Measurements from ENCODE around the gene PTK7. TPM values are rescaled to one million over a fixed set of nuclear protein-coding genes. Genes with fewer than 3 reads are reported as not detected.

Gene PTK7
- total RNA-seq, 1 experiment from 2014 or later, result 106 TPM

DNA sequence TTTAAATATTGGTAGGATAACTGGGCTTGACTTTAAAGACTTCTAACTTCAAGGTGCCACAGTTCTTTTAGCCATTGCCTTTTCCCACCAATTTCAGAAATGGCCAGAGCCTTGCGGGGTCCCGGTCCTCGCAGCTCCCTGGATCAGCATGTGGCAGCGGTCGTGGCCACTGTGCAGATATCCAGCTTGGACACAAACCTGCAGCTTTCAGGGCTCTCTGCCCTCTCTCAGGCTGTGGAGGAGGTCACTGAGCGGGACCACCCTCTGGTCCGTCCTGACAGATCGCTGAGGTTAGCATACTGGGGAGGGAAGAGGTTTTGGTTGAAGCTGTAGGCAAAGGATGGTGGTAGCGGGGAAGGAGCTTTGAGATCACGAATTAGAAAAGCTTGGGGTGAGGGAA lies 112.3 kb downstream of the PTK7 start:
- Histone ChIP-seq H3K4me3 (no peak overlapping the region), H3K4me2 (no peak overlapping the region), H3K4me1 (replicated peaks; ENCODE audit: insufficient read depth) (0 out of 2 replicates have a peak, but pooled peaks cover under 1% of the 10 kb centered on the region), H4K20me1 (ENCODE audit: insufficient read depth) (no peaks in the 10 kb centered on the region), H3K9me3 (ENCODE audit: insufficient read depth, low read depth) (no peaks in the 10 kb centered on the region), H3F3A (ENCODE audit: insufficient read depth, low read depth) (peaks cover 12% of the 10 kb centered on the region; the same call in 1 of the 2 replicates), H2AFZ (no peak overlapping the region), H3K27ac (no peak overlapping the region), H3K36me3 (ENCODE audit: low read depth) (peaks cover 6% of the 10 kb centered on the region; the same call in 1 of the 2 replicates), H3K27me3 (ENCODE audit: insufficient read depth, low read depth) (no peaks in the 10 kb centered on the region), H3K79me2 (ENCODE audit: low read depth) (no peaks in the 10 kb centered on the region), H3K9me2 (ENCODE audit: insufficient read depth) (no peaks in the 10 kb centered on the region)
- CTCF ChIA-PET, result no interaction called here
- BruUV-seq (replicated peaks), result no TSS peak
- intact Hi-C loops (cut with micrococcal nuclease; ENCODE audit: unreplicated experiment), result no loop called here
- no peak for DNase-seq
- POLR2A ChIA-PET (ENCODE audit: unreplicated experiment), result no interaction called here
- TF ChIP-seq CTCF (conservative IDR thresholded peaks at IDR 0.05) (no peak), EZH2 (IDR thresholded peaks at IDR 0.05; ENCODE audit: low read depth) (no peak)

DNA sequence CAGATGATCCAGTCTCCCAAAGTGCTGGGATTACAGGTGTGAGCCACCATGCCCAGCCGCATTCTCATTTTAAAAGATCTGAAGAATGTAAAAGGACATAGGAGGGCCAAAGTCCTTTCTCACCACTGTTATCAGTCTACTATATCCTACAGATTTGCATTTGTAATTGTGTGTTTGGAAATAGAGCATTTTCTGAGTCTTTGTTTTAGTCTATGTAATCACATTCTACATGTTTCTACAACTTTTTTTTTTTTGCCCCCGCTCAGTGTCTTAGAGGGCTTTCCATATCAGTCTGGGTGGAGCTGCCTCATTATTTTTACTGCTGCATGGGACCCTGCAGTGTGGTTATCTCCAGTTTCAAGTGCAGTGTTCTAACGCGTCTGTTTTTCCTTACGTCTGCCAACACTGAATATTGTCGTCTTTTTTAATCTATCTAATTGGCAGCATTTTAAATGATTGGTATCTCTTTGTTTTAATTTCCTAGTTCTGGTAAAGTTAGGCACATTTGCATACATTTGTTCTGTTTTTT lies 113.7 kb downstream of the PTK7 start:
- DNase-seq, result no peak
- H3K79me2 ChIP-seq (ENCODE audit: low read depth), result no peaks in the 10 kb centered on the region
- no peaks in the 10 kb centered on the region for H3K9me3 ChIP-seq (ENCODE audit: insufficient read depth, low read depth)
- H3K4me1 ChIP-seq (replicated peaks; ENCODE audit: insufficient read depth), result no peaks in the 10 kb centered on the region
- no peaks in the 10 kb centered on the region for H3K9me2 ChIP-seq (ENCODE audit: insufficient read depth)
- no peaks in the 10 kb centered on the region for H3K27me3 ChIP-seq (ENCODE audit: insufficient read depth, low read depth)
- no peak overlapping the region for H3K27ac ChIP-seq
- peaks cover 12% of the 10 kb centered on the region; the same call in 1 of the 2 replicates for H3F3A ChIP-seq (ENCODE audit: insufficient read depth, low read depth)
- intact Hi-C loops (cut with micrococcal nuclease; ENCODE audit: unreplicated experiment), result no loop called here
- peaks cover 6% of the 10 kb centered on the region; the same call in 1 of the 2 replicates for H3K36me3 ChIP-seq (ENCODE audit: low read depth)
- H3K4me3 ChIP-seq, result no peak overlapping the region
- no peaks in the 10 kb centered on the region for H4K20me1 ChIP-seq (ENCODE audit: insufficient read depth)
- H3K4me2 ChIP-seq, result no peak overlapping the region
- ChIA-PET POLR2A (ENCODE audit: unreplicated experiment) (no interaction called here), CTCF (no interaction called here)
- BruUV-seq (replicated peaks), result no TSS peak
- H2AFZ ChIP-seq, result no peak overlapping the region
- TF ChIP-seq CTCF (conservative IDR thresholded peaks at IDR 0.05) (no peak), EZH2 (IDR thresholded peaks at IDR 0.05; ENCODE audit: low read depth) (no peak)

GRCh38 chr6:43192911-43193310 lies 116.8 kb downstream of the PTK7 start:
- Histone ChIP-seq H2AFZ (no peak overlapping the region), H3K36me3 (ENCODE audit: low read depth) (peaks cover 6% of the 10 kb centered on the region; the same call in 1 of the 2 replicates), H3K27me3 (ENCODE audit: insufficient read depth, low read depth) (no peaks in the 10 kb centered on the region), H3K4me2 (no peak overlapping the region), H3K4me1 (replicated peaks; ENCODE audit: insufficient read depth) (no peaks in the 10 kb centered on the region), H3K4me3 (no peak overlapping the region), H3K27ac (no peak overlapping the region), H3K79me2 (ENCODE audit: low read depth) (no peaks in the 10 kb centered on the region), H4K20me1 (ENCODE audit: insufficient read depth) (no peaks in the 10 kb centered on the region), H3F3A (ENCODE audit: insufficient read depth, low read depth) (peaks cover 12% of the 10 kb centered on the region; the same call in 1 of the 2 replicates), H3K9me2 (ENCODE audit: insufficient read depth) (no peaks in the 10 kb centered on the region), H3K9me3 (ENCODE audit: insufficient read depth, low read depth) (no peaks in the 10 kb centered on the region)
- CTCF ChIA-PET, result no interaction called here
- BruUV-seq (replicated peaks), result no TSS peak
- TF ChIP-seq CTCF (conservative IDR thresholded peaks at IDR 0.05) (no peak), EZH2 (IDR thresholded peaks at IDR 0.05; ENCODE audit: low read depth) (no peak)
- POLR2A ChIA-PET (ENCODE audit: unreplicated experiment), result no interaction called here
- intact Hi-C loops (cut with micrococcal nuclease; ENCODE audit: unreplicated experiment), result no loop called here
- DNase-seq, result no peak

All from PC-9 (cell line).